NCI-H2029 (cell line): ENCODE results near the gene MRM3.
"Not testable (repeated sequence)": the region's sequence is repeated elsewhere in the genome, so short reads cannot be mapped to it uniquely, and the experiment has no call there.

Experiments used
- DNase-seq: peaks from one replicate; lab custom pipeline; 2025; lab: John Stamatoyannopoulos, UW

MRM3 gene

DNA sequence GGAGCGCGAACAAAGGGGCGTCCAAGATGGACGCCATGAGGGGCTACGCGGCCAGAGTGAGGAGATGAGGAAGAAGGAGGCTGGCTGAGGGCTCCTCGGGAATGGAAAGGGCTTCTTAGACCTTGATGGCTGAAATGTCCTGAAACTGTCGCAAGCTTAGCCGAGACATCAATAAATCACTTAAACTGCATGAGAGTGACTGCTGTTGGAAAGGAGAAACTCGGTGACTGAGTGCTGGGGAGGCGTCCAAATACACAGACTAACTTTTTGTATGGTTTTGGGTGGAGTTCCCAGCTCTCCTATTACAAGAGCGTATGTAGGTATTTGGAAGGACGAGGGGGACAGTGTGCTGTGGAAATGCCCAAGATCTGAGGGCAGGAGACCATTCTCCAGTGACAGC, 28.7 kb upstream of the MRM3 start:
- DNase-seq, result no peak

DNA sequence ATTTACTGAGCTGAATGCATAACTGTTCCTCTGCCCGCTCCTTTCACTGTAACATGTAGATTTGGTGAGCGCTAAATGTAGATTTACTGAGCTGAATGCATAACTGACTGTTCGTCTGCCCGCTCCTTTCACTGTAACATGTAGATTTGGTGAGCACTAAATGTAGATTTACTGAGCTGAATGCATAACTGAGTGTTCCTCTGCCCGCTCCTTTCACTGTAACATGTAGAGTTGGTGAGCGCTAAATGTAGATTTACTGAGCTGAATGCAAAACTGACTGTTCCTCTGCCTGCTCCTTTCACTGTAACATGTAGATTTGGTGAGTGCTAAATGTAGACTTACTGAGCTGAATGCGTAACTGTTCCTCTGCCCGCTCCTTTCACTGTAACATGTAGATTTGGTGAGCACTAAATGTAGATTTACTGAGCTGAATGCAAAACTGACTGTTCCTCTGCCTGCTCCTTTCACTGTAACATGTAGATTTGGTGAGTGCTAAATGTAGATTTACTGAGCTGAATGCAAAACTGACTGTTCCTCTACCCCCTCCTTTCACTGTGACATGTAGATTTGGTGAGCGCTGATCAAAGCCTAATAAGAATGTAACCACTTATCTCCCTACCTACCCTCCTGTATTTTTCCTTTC, 26.7 kb upstream of the MRM3 start:
- not testable (repeated sequence) for DNase-seq

GRCh38 chr17:756010-756567, 26.1 kb upstream of the MRM3 start:
- DNase-seq, result not testable (repeated sequence)

- DNase-seq, result no peak
Measured at GRCh38 chr17:759964-760363, 22.2 kb upstream of the MRM3 start.

DNA sequence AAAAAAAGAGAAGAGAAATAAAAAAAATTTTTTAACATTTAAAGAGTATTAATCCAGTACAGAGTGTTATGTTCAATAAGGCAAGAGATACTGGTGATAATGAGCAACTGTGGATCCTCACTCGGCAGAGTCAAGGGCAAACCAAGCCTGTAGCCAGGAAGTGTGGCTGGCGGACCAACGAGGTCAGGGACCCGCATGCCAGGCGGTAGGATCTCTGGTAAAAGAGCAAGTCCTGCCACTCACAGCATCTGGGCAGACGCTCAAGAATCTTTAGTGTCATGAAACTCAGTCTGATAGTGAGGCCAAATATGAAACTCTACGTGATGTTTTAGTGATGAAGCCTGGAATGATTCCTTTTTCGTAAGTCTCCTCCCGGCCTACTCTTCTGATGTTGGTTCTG, 21.8 kb upstream of the MRM3 start:
- DNase-seq, result no peak

- no peak for DNase-seq
Measured at GRCh38 chr17:767076-767475, 15.1 kb upstream of the MRM3 start.

DNA sequence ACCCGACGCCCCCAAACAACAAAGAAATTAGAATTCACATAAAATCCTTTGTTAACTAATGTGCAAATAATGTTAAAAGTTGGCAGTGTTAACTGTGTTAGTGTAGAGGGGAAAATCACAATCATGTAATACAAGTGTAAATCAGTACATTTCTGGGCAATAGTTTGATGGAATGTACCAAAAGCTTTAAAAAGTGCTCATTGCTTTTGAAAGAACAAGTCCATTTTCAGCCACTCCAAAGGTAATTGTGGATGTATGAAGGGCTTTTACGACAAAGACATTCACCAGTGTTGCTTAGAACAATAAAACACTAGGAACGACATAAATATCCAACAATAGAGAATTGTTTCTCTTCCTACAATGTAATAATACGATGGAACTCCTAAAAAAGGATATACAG, 9.1 kb upstream of the MRM3 start:
- DNase-seq, result no peak

- DNase-seq, result no peak
Measured at GRCh38 chr17:773467-774312, 8.5 kb upstream of the MRM3 start.

GRCh38 chr17:774313-774584, 7.9 kb upstream of the MRM3 start:
- no peak for DNase-seq

DNA sequence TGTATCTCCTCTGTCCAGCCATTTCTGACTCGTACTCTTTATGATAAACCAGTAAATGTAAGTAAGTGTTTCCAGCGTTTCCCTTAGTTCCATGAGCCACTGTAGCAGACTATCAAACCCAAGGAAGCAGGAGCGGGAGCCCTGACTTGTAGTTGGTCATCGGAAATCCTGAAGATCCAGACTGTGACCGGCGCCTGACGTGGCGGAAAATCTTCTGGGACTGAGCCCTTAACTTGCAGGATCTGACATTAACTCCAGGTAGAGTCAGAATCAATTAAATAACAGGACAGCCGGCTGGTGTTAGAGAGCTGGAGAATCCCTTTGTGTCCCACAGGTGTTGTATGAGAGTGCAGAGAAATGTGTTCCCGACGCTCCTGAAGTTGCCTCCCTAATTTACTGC, 4.1 kb upstream of the MRM3 start:
- no peak for DNase-seq

DNA sequence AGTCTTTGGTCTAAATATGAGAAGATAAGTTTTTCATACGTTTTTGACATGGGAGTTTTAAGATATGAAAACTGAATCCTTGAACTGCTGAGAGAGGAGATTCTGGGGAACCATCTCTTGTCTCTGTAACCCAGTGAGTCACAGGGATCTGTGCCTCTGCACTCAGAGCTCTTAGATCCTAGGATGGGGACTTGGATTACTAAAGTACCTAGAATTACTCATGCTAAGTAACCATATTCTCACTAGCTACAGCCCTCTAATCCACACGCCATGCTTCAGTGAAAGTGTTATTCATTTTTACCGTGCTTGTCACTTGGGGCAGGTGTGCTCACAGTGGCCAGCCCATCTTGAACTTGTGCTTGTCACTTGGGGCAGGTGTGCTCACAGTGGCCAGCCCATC, 2.0 kb downstream of the MRM3 start:
- DNase-seq, result no peak

- not testable (repeated sequence) for DNase-seq
Measured at GRCh38 chr17:785901-786300, 3.7 kb downstream of the MRM3 start.

GRCh38 chr17:787641-788221, 5.6 kb downstream of the MRM3 start:
- no peak for DNase-seq

DNA sequence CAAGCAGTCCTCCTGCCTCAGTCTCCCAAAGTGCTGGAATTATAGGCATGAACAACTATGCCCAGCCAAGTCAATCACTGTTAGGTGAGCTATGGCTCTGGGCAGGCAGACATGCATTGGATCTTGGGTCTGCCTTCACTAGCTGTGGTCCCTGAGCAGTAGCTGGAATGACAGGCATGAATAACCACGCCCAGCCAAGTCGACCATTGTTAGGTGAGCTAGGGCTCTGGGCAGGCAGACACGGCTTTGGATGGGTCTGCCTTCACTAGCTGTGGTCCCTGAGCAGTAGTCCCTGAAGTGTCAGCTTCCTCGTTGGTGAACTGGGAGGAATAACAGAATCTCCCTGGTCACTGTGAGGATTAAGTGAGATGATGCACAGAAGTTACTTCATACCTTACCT, 6.4 kb downstream of the MRM3 start:
- DNase-seq, result no peak

DNA sequence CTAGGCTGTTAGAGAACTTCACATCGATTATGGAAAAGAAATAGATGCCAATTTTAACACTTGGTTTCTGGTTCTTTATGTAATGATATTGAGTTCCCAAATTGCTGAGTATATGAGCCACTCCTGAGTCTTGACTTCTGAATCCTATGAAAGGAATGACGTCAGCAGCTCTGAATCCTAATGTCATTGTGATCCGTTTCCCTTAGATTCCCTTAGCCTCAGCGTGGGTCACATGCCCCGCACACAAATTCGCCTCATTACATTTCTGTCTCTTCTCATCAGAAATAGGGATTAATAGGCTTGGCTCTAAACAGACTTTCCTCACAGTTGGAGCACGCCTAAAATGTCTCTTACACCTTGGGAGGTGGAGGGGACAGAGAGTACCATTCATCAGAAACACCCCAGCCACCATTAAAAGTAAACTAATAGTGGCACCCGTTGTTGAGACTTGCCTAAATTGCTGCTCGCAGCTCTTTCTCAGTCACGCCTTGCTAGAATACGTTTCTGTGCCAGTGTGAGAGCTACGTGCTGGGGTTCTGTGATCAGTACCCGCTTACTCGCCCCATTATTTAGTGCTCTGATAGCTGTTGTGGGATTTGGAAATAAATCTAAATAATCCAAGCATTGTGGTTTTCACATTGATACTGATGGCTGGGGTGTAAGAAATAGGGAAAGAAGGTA, 7.1 kb downstream of the MRM3 start:
- DNase-seq, result no peak

DNA sequence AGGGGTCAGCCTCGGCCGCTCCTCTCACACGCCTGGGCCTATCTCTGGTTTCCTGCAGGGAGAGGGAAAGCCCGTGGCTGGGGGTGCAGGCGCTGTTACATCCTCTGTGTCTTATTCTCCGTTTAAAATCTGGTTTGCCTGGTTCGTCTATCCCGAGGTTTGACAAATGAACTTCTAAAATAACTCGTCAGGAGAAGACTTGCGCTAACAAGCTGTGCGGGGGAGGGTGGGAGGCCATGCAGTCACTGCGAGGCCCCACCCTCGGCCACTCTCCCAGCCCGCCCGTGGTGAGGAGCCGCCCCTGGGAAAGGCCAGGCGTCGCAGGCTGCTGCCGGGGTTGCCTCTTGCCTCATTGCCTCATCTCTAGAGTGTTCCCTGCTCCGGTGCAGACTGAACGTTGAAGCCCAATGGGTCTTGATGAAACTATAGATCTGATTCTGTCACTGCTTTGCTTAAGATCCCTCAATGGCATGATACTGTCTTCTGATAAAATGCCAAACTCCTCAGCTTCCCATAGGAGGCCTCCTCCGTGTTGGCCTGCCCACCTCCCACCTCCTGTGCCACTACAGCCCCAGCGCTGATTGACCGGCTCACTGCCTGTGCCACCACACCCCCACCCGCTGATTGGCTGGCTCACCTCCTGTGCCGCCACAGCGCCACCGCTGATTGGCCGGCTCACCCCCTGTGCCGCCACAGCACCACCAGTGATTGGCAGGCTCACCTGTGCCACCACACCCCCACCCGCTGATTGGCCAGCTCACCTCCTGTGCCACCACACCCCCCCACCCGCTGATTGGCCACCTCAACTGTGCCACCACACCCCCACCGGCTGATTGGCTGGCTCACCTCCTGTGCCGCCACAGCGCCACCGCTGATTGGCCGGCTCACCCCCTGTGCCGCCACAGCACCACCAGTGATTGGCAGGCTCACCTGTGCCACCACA, 8.0 kb downstream of the MRM3 start:
- DNase-seq, result not testable (repeated sequence)

DNA sequence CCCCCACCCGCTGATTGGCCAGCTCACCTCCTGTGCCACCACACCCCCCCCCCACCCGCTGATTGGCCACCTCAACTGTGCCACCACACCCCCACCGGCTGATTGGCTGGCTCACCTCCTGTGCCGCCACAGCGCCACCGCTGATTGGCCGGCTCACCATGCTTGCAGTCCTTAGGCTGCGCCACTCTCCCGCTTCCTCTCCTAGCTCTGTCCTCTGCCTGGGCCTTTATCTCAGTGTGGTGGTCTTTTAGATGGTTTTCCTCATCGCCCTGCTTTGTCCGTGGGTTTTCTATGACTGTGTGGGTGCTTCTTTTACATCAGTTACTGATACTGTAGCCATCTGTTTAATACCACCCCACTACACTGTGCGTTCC, 8.7 kb downstream of the MRM3 start:
- not testable (repeated sequence) for DNase-seq

DNA sequence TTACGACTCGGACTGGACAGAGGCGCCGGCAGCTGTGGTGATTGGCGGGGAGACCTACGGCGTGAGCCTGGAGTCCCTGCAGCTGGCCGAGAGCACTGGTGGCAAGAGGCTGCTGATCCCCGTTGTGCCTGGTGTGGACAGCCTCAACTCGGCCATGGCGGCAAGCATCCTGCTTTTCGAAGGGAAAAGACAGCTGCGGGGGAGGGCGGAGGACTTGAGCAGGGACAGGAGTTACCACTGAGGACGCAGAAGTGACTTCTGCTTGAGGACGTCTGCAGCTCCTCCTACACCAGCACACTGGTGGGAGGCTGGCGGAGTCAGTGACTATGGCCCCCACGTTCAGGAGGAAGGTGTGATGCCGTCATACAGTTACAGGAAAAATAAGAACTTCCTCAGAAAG, 9.7 kb downstream of the MRM3 start:
- DNase-seq, result no peak

DNA sequence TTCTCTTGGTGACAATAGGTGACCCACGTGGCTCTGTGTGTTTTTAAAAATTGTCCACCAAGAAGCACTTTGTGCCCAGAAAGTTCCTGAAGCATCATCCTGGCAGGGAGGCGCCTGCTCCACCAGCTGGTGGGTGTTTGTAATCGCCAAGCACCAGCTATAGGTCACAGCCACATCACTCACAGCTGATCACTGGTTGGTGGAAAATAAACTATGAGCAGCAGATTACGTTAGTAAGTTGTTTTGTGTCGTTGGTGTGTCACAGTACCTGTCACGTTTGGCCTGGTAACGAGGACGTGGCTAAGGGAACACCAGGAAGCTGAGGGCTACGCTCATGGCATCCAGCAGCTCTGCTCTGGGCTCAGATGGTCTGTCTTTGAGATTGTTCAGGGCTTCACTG, 10.1 kb downstream of the MRM3 start:
- DNase-seq, result no peak

DNA sequence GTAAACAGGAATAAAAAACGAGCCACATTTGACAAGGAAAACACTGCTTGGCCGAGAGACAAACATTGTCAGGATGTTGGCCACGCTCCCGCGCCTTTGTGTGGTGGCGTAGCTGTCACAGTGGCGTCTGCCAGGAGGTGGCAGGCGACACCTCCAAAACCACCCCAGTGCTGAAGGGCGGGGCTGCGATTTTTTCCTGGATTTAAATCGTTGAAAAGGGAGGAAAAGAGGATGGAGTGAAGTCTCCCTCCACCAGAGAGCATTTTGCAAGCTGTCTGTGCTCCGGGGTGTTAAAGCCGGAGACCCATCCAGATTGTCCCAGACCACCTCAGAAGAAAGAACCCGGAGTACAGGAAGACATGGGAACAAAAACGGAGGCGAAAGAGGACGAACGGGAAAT, 12.7 kb downstream of the MRM3 start:
- peak; percentile 32 for DNase-seq

GRCh38 chr17:795276-795675, 13.1 kb downstream of the MRM3 start:
- no peak for DNase-seq

DNA sequence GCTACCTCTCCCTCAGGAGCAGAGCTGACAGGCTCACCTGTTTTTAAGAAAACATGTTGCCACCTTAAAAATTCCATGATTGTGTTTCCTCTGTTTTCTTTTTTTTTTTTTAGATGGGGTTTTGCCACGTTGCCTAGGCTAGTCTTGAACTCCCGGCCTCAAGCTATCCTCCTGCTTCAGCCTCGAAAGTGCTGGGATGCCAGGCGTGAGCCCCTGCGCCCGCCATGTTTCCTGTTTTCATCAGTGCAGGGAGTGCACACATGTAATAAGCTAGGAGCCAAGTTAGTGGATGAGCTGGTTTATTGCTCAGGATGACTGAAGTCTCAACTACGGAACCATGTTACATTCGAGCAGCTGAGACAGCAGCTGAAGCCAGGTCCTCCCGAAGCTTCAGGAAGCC, 13.6 kb downstream of the MRM3 start:
- no peak for DNase-seq
